K562 (cell line): Measurements from ENCODE around the gene DMRT2. TPM values are rescaled to one million over a fixed set of nuclear protein-coding genes. Genes with fewer than 3 reads are reported as not detected.

Experiments
- ATAC-seq: fragments of 200-7000 bp; cut with Tn5 transposase; 3 replicates; pipeline ENCODE4 v1.9.1; 2020; ENCODE audit warnings: moderate library complexity
- BruUV-seq: library from RNA; stranded (reverse); fragments of 400-500 nt; replicated peaks from 2 replicates; lab custom pipeline; 2021; lab: Mats Ljungman, UMichigan
- CTCF ChIA-PET: fragments of 300-600 bp; formaldehyde crosslinking; extraction: SDS; loops from one replicate; lab custom pipeline; 2021; ENCODE audit warnings: low intra/inter-chr PET ratio; lab: Yijun Ruan, JAX
- POLR2A ChIA-PET: fragments of 300-600, 350-650 bp; sonication (Branson Sonifier 250); formaldehyde crosslinking; extraction: SDS; loops from one replicate; lab custom pipeline; 2021; ENCODE audit warnings: antibody characterized with exemption, inconsistent platforms; lab: Yijun Ruan, JAX
- DNase-seq, 4 experiments: peaks; one replicate each; pipeline versions ENCODE4 v3.0.0 to v3.0.0-alpha.2; 2011 to 2018; ENCODE audit warnings: low spot score in 3 of 4, mixed read lengths in 3 of 4; ENCODE audit errors: extremely low read depth in 1 of 4
- FAIRE-seq: peaks from 2 replicates; lab custom pipeline; 2011; peaks lifted over from hg19 to GRCh38; lab: Jason Lieb, UNC
- H2AFZ ChIP-seq: 2 replicates; pipeline ENCODE4 v1.6.0; 2011; ENCODE audit warnings: low read depth, low read length, control low read depth, inconsistent platforms
- H3K27ac ChIP-seq: fragments of 200-600 bp; 3 replicates; pipeline ENCODE4 v1.8.0; 2011; ENCODE audit warnings: low read depth, mild to moderate bottlenecking, control low read depth, inconsistent platforms, low read length, moderate library complexity, mixed read lengths; ENCODE audit errors: extremely low read depth
- H3K27me3 ChIP-seq, 2 experiments: fragments of 300-600 bp in 1 of 2; 2 replicates in 1 of 2; 3 replicates in 1 of 2; pipeline versions ENCODE4 v1.6.0 to v1.8.0; 2011; ENCODE audit warnings: inconsistent platforms in 2 of 2, low read length in 2 of 2, mild to moderate bottlenecking in 1 of 2, mixed read lengths in 1 of 2, moderate library complexity in 1 of 2; ENCODE audit not compliant: control insufficient read depth in 2 of 2, insufficient read depth in 2 of 2
- H3K36me3 ChIP-seq: fragments of 300-600 bp; 3 replicates; pipeline ENCODE4 v1.8.0; 2011; ENCODE audit warnings: mild to moderate bottlenecking, low read length, inconsistent platforms; ENCODE audit not compliant: control insufficient read depth, insufficient read depth
- H3K4me1 ChIP-seq, 2 experiments: fragments of 200-600 bp in 1 of 2; replicated peaks in 1 of 2; 2 replicates in 1 of 2; 3 replicates in 1 of 2; pipeline versions ENCODE4 v1.5.1 to v1.8.0; 2011; ENCODE audit warnings: inconsistent platforms in 2 of 2, low read length in 2 of 2, mild to moderate bottlenecking in 1 of 2, mixed read lengths in 1 of 2, moderate library complexity in 1 of 2; ENCODE audit not compliant: control insufficient read depth in 2 of 2, insufficient read depth in 2 of 2
- H3K4me2 ChIP-seq: 2 replicates; pipeline ENCODE4 v1.6.1; 2011; ENCODE audit warnings: low read length, control low read depth, inconsistent platforms, mixed read lengths; ENCODE audit not compliant: insufficient read depth
- H3K4me3 ChIP-seq: fragments of 200-600 bp; sonication (generic), shearing (Covaris generic); 2 replicates; pipeline ENCODE4 v1.5.1; 2016; ENCODE audit warnings: control low read depth, inconsistent platforms
- H3K79me2 ChIP-seq: fragments of 200-600 bp; 3 replicates; pipeline ENCODE4 v1.8.0; 2011; ENCODE audit warnings: low read length, inconsistent platforms; ENCODE audit not compliant: control insufficient read depth, insufficient read depth
- H3K9ac ChIP-seq, 2 experiments: 2 replicates each; pipeline versions ENCODE4 v1.6.0 to v1.6.1; 2011; ENCODE audit warnings: low read depth in 2 of 2, low read length in 2 of 2, control low read depth in 1 of 2, inconsistent platforms in 1 of 2, mild to moderate bottlenecking in 1 of 2, mixed read lengths in 1 of 2; ENCODE audit not compliant: insufficient read depth in 1 of 2
- H3K9me1 ChIP-seq: one replicate; pipeline ENCODE4 v1.6.0; 2011; ENCODE audit warnings: inconsistent platforms, mild to moderate bottlenecking, low read length, moderate library complexity; ENCODE audit not compliant: control insufficient read depth, insufficient read depth
- H3K9me3 ChIP-seq: replicated peaks from 2 replicates; pipeline ENCODE4 v1.5.1; 2011; ENCODE audit warnings: low read depth, low read length, inconsistent platforms; ENCODE audit not compliant: control insufficient read depth, insufficient read depth
- H4K20me1 ChIP-seq: replicated peaks from 2 replicates; pipeline ENCODE4 v1.6.1; 2011; ENCODE audit warnings: low read length, inconsistent platforms, mixed read lengths; ENCODE audit not compliant: control insufficient read depth, insufficient read depth
- AFF4 ChIP-seq: sonication (generic); formaldehyde crosslinking; IDR thresholded peaks from 2 replicates; pipeline ENCODE4 v1.8.0; 2023; ENCODE audit warnings: mild to moderate bottlenecking, missing genetic modification reagents
- CUX1 ChIP-seq: fragments of 200-800 bp; sonication (Bioruptor generic); IDR thresholded peaks from 2 replicates; pipeline ENCODE4 v1.6.1; 2016; ENCODE audit warnings: missing genetic modification characterization, missing compliant biosample characterization
- ZNF431 ChIP-seq: sonication (generic); formaldehyde crosslinking; IDR thresholded peaks from 2 replicates; pipeline ENCODE4 v1.8.0; 2022; ENCODE audit warnings: mild to moderate bottlenecking, missing genetic modification reagents
- ZNF445 ChIP-seq: fragments of 250-450 bp; sonication (Bioruptor Pico); IDR thresholded peaks from 2 replicates; pipeline ENCODE4 v1.4.0; 2020; ENCODE audit warnings: low read depth, mild to moderate bottlenecking, moderate library complexity
- WGBS: fragments of 100-300 bp; shearing (Covaris generic); methylation state at CpG from one replicate; pipeline ENCODE4 v1.1.6; 2016; ENCODE audit warnings: low coverage, mixed read lengths; ENCODE audit not compliant: insufficient coverage; ENCODE audit errors: missing lambda C conversion rate; 5-methylcytosine and 5-hydroxymethylcytosine counted together
- in situ Hi-C: fragments of 300-500 bp; cut with MboI; formaldehyde crosslinking; loops from 4 replicates; pipeline ENCODE4 v1.15.0; 2018; ENCODE audit warnings: inconsistent platforms, mixed read lengths
- intact Hi-C: fragments of 100-400 bp; cut with micrococcal nuclease; formaldehyde crosslinking; loops from 2 replicates; pipeline ENCODE4 v1.14.2; 2022
- polyA plus RNA-seq, 8 experiments: library from polyadenylated mRNA; depleted of rRNA in 4 of 8; stranded (reverse) in 5 of 8; unstranded in 3 of 8; fragments of >200 nt; fragmentation: Nextera tagmentation in 2 of 8; fragmentation: Illumina TruSeq in 1 of 8; extraction: Ambion mirVana in 2 of 8; extraction: Trizol in 1 of 8; gene quantifications; 2 replicates each; pipeline versions ENCODE4 v1.2.1 to v1.2.3, GENCODE V29; 2011 to 2014; ENCODE audit warnings: inconsistent platforms in 1 of 8, missing spikeins in 1 of 8
- total RNA-seq, 7 experiments: library from RNA; depleted of rRNA in 6 of 7; stranded (reverse); fragments of >200 nt in 6 of 7; fragmentation: Illumina TruSeq in 2 of 7; extraction: Trizol in 2 of 7; gene quantifications; 2 replicates each; pipeline versions ENCODE4 v1.2.1 to v1.2.3, GENCODE V29; 2011 to 2021; ENCODE audit warnings: low replicate concordance in 1 of 7

The DMRT2 gene
- total and polyA plus RNA-seq, 9 of the 15 experiments (the other 6 are each of a cell fraction or from before 2014, with no cell fraction given): not detected

GRCh38 chr9:1094749-1095148, 44.6 kb downstream of the DMRT2 start:
- Histone ChIP-seq H3K27me3 (no peaks in the 10 kb centered on the region), H3K9ac (no peak overlapping the region), H3K4me3 (no peak overlapping the region), H3K4me1 (no peaks in the 10 kb centered on the region), H2AFZ (no peak overlapping the region), H3K79me2 (no peaks in the 10 kb centered on the region), H3K4me2 (no peak overlapping the region), H4K20me1 (no peaks in the 10 kb centered on the region), H3K27ac (no peak overlapping the region), H3K36me3 (no peaks in the 10 kb centered on the region), H3K9me3 (no peaks in the 10 kb centered on the region), H3K9me1 (no peaks in the 10 kb centered on the region)
- ChIA-PET POLR2A (no interaction called here), CTCF (no interaction called here)
- FAIRE-seq: no peak
- no peak for TF ChIP-seq ZNF431 (CRISPR knock-in tag)
- TF ChIP-seq ZNF445: no peak
- BruUV-seq: no TSS peak
- WGBS: 0% methylated on average over 3 of the region's 3 CpGs
- DNase-seq: no peak
- intact Hi-C loops (no loop called here), in situ Hi-C loops (no loop called here)
- ATAC-seq: no peak

GRCh38 chr9:1096155-1096964, 46.2 kb downstream of the DMRT2 start:
- Histone ChIP-seq H3K9me3 (no peaks in the 10 kb centered on the region), H3K4me3 (no peak overlapping the region), H3K36me3 (no peaks in the 10 kb centered on the region), H3K27me3 (no peaks in the 10 kb centered on the region), H3K4me2 (no peak overlapping the region), H3K4me1 (no peaks in the 10 kb centered on the region), H3K27ac (no peak overlapping the region), H3K9me1 (no peaks in the 10 kb centered on the region), H3K79me2 (no peaks in the 10 kb centered on the region), H4K20me1 (no peaks in the 10 kb centered on the region), H3K9ac (no peak overlapping the region), H2AFZ (no peak overlapping the region)
- ATAC-seq (no peak), FAIRE-seq (no peak), DNase-seq (no peak)
- ChIA-PET CTCF (no interaction called here), POLR2A (no interaction called here)
- in situ Hi-C loops: no loop called here
- no TSS peak for BruUV-seq
- intact Hi-C loops: no loop called here
- 1% methylated on average over 9 of the region's 9 CpGs for WGBS
- no peak for TF ChIP-seq AFF4 (CRISPR knock-in tag)
- no peak for TF ChIP-seq CUX1 (CRISPR knock-in tag)
